GM21526 (cell line): ENCODE data around the gene TREX2.

Source experiments
- ATAC-seq: cut with Tn5 transposase; IDR thresholded peaks from one replicate; pipeline ENCODE4 v1.9.1; 2021; ENCODE audit warnings: moderate library complexity; ENCODE audit not compliant: unreplicated experiment, low FRiP score

TREX2 gene, protein sequence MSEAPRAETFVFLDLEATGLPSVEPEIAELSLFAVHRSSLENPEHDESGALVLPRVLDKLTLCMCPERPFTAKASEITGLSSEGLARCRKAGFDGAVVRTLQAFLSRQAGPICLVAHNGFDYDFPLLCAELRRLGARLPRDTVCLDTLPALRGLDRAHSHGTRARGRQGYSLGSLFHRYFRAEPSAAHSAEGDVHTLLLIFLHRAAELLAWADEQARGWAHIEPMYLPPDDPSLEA

DNA sequence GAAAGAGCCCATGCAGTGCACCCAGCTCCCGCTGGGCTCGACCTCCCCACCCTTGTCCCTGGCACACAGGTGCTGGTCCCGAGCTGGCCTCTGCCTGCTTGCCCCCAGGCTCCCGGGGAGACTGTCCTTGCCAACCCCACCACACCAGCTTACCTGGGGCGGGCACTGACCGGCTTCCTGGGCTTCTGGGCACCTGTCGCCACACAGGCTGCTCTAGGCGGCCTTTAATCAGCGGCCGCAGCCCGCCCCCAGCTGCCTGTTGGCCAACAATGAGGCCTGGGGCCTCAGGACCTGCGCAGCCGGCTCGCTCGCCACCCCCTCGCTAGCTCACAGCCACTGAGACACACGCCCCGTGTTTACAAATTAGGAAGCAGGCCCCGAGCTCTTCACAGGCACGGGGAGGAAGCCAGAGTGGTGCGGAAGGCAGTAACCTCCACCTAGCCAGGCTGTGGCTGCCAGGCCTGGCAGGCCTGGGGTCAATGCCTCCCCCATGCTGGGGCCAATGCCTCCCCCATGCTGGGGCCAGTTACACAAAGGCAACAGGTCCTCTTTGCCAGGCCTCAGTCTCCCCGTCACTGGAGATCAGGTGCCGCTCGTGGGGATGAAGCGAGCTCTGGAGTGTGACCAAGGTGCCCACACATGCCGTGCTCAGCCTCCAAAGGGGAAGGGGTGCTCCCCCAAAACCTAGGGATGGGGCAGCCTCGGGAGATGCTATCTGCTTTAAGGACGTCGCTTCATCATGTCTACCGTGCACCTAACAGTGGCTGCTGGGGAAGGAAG lies at the start of gene TREX2:
TSS of gene TREX2 (minus strand) at position 201 of the 780 bp plus-strand sequence. CDS start 626 bp downstream, outside the sequence.
- ATAC-seq = no peak

DNA sequence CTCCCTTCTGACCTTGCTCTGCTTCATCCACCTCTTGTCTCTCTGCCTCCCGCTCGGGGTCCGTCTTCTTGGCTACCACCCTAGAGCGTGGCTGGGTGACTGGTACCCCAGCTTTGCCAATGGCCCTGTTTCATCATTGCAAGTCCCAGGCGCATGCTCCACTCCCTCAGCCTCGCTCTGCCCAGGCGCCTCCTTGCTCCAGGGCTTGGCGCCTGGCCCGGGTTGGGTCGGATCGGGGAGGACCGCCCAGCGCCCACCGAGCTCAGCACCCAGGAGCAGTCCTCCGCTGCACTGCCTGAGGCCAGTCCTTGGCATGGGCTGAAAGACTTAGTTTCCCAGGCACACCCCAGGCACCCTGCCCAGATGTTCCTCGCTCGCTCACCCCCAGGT lies 49.5 kb upstream of the TREX2 start:
- no peak for ATAC-seq

DNA sequence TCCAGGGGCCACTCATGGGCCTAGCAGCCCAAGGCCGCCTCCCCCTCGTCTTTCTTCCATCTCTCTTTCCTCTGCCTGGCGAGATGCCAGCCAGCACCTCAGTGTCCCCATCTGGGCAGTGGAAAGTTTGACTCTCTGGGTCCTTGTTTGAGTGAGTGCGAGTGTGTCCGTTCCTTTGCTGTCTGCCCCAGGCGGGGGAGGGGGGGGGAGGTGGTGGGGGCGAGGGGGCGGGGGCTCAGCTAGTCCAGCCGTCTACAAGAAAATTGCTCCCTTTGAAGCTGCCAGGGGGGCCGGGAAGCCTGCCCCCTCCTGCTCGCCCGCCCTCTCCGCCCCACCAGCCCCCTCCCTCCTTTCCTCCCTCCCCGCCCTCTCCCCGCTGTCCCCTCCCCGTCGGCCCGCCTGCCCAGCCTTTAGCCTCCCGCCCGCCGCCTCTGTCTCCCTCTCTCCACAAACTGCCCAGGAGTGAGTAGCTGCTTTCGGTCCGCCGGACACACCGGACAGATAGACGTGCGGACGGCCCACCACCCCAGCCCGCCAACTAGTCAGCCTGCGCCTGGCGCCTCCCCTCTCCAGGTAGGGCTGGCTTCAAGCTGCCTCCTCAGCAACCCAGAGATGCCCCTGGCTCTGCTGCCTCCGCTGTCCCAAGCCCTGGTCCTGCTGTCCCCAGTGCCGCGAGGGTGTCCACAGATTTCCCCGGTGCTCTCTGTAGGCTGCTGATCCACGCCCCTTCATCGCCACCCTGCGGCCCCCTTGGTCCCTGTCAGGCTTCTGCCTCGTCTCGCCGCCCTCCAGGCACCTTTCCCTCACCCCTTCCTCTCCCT lies 48.9 kb upstream of the TREX2 start, which contains the start of gene BGN:
TSS of gene BGN (plus strand) at position 440 of the 821 bp plus-strand sequence. CDS start 9,652 bp downstream, outside the sequence.
- ATAC-seq = no peak

DNA sequence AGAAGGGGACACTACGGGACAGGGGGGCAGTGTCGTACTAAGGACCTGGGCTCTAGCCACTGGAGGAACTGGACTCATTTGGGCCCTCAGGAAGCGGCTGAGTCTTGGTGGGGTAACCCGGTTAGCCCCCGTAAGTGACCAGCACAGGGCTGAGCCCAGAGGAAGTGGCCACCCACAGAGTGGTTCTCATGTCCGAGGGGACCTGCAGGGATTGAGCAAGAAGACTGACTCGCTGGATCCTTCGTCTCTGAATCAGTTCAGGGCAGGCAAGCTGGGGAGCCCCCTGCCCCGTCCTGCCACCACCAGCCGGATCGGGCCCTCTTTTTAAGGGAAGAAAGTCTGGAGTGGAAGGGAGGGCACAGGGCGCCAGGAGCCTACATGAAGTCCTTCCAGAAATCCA lies 48.2 kb upstream of the TREX2 start:
- ATAC-seq = no peak

DNA sequence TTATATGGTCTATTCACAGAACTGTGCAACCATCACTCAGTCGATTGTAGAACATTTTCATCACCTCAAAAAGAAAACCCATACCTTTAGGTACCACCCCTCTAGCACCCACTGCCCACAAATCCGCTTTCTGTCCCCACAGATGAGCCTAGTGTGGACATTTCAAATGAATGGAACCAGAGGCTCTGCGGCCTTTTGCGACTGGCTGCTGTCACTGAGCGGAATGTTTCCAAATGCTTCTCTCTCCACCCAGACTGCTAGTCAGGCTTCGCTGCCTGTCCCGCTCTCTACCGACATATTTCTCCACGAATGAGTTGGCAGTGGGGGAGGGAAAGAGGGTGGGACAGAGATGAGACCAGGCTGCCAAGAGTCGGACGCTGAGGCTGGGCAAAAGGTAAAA lies 47.2 kb upstream of the TREX2 start:
- ATAC-seq = no peak

DNA sequence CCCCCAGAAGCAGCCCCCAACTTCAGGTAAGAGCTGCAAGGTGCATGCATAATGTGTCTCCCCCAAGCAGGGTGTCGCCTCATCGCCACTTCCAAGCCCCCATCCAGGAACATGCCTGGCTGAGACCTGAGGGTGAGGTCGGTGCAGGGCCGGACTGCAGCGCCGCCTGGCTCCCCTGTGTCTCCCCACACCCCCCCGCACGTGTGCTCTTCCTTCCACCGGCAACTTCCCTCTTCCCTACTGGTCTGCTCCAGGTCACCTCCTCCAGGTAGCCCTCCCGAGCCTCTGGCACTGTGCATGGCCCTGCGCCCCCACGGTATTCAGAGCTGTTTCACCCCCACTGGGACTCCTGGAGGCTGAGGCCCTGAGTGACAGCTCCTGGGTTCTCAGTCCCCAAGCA lies 46.7 kb upstream of the TREX2 start:
- ATAC-seq = no peak

DNA sequence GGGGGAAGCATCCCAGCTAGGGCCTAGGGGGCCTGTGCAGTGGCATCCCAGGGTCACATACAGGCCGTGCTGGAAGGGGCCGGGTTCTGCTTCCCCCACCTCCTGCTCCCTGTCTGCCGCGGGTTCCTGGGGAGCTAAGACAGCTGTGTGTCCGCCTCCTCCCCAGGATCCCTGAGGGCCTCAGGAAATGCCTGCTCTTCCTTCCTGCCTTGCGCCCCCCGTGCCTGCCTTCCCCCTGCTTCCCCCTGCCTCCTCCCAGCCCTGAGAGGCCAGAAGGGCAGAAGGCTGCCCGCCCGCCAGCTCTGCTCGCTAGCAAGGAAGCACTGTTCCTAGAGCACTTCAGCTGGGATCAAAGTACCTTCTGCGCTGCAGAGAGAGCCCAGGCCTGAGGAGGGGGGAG lies 46.1 kb upstream of the TREX2 start:
- ATAC-seq = no peak

DNA sequence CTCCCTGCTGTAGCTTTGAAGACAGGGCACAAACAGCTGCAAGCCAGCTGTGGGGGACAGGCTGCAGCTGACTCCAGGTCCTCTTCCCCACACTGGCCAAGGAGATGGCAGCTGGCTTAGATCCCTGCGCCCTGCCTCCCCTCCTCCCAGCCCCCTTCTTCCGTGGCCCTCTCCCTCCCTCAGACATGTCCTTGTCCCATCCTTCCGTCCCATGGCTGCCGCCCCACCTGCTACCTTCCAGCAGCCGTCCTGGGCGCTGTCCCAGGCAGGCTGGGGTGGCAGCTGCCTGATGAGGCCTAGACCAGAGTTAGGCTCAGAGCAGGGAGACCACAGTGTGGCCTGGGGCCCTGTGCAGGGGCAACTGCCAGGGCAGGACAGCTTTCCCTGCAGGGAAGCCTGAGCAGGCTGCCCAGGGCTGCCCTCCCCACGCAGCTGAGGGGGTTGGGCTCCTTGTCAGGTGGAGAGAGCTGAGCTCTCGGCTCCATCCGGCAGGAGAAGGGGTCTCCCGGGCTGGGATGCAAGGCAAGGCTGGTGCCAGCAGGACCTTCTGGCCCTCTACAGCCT lies 45.6 kb upstream of the TREX2 start:
- ATAC-seq = no peak

DNA sequence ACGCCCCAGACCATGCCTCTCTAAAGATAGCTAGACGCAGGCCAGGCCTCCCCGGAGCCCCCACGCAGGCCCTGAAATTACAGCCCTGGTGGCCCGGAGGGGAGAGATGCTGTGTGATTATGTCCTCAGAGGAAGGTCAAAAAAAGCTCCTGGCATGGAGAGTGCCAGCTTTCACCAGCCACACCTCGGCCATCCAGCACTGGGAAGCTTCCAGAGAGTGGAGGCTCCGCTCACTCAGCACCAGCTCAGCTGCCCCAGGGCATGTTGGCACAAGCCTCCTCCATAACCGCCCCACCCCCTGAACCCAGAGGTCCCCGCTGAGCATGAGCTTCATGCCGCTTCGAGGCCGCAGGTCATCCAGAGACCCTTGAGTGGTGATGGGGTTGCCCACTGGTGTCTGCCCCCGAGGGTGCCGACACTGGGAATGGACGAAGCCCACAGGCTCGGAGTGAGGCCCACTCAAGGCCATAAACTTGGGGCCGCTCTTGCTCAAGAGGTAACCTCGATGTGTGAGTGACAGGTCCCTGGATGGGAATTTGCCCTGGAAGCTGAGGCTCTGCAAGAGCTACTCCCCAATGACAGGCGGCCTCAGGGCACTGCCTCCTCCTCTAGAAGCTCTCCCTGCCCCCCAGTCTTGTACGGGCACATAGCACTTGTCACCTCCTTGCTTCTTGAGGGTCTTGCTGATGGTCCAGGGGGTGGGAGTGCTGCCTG lies 44.5 kb upstream of the TREX2 start:
- ATAC-seq = no peak

DNA sequence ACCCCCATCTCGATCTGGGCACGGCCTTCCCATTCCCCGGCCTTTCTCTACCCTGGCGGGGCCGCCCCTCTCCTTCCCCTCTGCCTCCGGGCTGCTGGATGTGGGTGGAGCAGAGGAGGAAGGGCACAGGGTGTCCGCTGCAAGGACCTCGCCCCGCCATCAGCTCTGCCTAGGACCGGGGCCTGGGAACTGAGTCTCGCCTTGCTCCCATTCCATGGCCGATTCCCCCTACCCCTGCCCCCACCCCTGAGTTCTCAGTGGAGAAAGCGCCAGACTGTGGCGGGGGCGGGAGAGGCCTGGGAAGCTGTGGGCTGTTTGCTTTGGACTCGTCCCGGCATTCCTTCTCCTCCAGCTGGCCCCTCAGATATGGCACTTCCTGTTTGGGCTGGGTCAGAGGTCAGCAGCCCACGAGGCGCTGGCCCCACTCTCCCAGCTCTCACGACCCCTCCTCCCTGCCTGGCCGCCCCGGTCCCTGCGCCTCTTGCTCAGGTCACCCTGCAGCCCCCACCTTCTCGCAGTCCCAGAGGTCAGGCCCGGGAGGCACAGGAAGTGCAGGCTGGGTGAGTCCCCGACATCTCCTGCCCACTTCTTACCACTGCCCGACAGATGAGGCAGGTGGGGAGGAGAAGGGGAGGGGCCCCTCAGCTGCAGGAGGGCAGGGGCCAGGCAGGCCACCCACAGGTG lies 42.5 kb upstream of the TREX2 start:
- ATAC-seq = no peak

DNA sequence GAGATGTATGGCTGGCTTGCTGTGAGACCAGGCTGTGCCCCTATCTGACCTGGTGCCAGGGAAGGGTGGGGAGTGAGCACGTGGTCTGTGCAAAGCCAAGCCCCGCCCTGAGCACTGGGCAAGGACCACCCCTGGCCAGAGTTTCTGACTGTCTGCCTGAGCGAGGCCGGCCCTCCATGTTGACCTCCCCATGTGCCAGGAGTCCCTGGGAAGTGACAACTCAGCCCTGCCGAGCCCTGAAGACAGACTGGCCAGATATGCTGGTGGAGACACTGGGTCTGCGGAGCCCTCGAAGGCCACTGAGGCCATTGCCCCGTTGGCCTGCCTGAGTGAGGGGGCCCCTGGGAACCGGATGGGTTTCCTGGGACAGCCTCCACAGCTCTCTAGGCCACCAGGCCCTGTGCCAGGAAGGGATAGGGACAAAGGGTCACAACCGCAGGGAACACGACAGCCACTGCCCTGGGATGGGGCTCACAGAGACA lies 41.8 kb upstream of the TREX2 start:
- ATAC-seq = no peak

DNA sequence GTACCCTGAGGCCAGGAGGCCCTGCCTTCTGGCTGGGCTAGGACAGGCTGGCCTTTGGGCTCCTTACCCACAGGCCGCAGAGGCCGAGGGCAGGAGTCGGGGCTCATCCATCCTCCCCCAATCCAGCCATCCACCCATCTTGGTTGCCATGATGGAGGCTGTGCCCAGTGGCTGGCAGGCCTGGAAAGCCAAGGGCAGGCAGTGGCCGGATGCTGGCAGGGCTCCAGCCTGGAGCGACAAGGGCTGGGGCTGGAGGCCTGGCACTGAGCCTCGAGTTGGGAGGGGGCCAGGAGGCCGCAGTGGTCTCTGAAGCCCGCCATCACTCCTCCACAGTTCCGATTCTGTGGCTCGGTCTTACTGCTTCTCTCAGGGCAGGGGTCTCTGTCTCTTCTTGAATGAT lies 40.3 kb upstream of the TREX2 start:
- ATAC-seq = no peak

DNA sequence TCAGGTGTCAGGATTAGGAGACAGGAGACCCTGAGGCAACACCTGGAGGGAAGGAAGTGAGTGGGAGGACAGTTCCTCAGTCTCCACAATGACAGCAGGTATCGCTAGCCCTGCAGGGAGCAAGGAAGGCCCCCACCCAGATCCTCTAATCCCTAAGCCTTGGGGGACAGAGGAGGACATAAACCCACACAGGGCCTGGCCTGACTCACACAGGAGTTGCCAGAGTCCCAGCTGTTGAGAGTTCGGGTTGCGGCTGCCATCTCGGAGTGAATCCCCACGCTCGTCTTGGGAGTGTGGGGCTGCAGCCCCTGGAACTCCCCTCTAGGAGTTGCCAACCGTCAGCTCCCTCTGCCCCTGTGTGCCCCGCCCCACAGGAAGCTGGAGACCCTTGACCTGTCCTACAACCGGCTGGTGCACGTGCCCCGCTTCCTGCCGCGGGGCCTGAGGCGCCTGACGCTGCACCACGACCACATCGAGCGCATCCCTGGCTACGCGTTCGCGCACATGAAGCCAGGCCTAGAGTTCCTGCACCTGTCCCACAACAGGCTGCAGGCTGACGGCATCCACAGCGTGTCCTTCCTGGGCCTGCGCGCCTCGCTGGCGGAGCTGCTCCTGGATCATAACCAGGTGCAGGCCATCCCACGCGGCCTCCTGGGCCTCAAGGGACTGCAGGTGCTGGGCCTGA lies 39.7 kb upstream of the TREX2 start:
- ATAC-seq = no peak

DNA sequence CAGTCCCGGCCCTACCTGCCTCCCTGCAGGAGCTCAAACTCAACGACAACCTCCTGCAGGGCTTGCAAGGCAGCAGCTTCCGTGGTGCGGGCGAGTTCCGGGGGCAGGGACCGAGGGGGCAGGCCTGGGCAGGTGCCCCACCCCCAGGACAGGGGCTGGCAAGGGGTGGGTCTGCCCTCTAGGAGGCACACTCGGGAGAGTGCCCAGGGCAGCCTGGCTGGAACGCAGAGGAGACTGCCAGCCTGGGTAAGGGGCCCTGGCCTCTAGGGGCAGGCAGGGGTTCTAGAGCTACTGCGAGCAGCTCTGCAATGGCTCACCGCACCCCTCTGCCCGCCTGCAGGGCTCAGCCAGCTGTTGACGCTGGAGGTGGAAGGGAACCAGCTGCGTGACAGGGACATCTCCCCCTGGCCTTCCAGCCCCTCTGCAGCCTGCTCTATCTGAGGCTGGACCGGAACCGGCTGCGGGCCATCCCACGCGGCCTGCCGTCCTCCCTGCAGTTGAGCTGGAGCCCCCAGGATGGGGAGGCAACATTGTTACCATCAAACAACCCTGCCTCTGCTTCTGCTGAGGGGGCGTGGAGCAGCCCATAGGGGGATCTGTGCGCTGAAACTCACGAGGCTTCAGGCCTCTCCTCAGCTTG lies 36.6 kb upstream of the TREX2 start:
- no peak for ATAC-seq

DNA sequence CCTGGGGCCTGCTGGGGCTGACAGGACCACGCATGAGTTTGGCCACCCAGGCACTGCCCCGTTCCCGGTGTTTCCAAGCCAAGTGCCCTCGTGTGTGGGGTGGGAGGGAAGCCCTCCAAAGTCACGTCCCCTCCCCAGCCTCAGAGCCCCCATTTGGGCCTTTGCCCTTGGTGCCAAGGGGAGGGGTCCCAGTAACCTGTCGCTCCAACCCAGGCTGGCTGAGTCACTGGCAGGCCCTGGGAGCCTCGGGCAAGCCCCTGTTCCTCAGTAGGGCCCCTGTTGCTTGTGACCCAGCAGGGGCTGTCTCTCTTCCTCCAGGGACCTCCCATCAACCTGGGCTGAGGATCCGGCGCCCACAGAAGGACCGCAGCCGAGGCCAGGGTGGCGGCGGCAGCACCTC lies 35.2 kb upstream of the TREX2 start:
- ATAC-seq = no peak

DNA sequence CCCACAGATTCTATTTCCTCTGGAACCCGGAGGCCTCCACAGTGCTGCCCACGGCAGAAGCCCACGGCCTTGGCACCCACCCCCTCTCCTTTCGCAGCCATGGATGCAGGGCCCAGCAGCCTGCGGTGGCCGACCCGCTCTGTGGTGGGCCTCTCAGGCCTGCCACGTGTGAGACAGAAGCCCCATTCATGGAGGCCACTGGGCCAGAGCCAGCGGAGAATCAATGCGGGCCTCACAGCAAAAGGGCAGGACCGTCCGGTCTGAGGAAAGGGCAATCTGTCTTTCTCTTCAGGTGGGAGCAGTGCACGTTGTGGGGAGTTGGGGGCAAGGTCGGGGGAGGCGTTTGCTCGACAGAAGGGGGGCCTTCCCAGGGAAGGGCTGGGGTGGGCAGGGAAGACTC lies 32.9 kb upstream of the TREX2 start:
- ATAC-seq = no peak

DNA sequence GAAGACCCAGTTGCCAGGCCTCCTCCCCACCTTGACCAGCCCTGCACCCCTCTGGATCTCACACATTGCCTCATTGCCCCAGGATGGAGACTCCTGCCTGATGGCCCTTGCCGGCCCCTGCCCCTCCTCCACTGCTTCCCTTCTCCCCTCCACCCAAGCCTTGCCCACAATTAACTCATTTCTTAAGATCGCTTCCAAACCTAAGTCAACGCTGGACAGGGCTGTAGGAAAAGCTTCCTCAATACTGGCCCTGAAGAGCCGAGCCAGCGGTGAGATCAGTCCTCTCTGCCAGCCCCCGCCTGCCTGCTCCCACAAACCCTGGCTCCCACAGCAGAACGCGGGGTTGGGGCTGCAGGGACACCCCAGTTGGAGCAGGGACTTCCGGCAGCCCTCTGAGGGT lies 32.0 kb upstream of the TREX2 start:
- no peak for ATAC-seq

DNA sequence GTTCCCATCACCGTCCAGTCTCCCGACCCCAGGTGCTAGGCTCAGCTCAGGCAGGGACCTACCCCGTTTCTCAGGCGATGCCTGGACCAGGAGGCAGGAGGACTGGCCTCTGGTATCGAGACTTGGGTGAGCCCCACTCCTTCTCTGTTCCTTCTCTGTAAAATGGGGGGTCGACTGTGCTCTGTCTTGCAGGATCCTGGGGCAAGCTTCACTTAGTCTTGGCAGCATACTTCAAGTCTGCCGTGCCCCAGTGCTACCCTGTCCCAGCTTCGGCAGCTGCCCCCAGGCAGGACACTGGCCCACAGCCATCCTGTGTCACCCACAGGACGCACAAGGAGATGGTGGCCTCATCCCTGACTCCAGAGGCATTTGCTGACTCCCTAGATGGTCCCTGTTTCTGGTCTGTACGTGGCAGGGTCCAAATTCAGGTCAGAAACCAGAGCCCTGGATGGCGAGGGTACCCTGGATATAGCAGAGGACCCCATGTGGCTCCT lies 31.6 kb upstream of the TREX2 start:
- ATAC-seq = no peak
